GM21717 (cell line): Measurements from ENCODE around the gene CRELD2.
A peak's percentile ranks its signal among the peaks of the same experiment; 100 is the strongest.

ENCODE experiments used
- ATAC-seq: cut with Tn5 transposase; IDR thresholded peaks from one replicate; pipeline ENCODE4 v1.9.1; 2021; ENCODE audit warnings: mild to moderate bottlenecking, moderate library complexity; ENCODE audit not compliant: unreplicated experiment

The CRELD2 gene, protein sequence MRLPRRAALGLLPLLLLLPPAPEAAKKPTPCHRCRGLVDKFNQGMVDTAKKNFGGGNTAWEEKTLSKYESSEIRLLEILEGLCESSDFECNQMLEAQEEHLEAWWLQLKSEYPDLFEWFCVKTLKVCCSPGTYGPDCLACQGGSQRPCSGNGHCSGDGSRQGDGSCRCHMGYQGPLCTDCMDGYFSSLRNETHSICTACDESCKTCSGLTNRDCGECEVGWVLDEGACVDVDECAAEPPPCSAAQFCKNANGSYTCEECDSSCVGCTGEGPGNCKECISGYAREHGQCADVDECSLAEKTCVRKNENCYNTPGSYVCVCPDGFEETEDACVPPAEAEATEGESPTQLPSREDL

DNA sequence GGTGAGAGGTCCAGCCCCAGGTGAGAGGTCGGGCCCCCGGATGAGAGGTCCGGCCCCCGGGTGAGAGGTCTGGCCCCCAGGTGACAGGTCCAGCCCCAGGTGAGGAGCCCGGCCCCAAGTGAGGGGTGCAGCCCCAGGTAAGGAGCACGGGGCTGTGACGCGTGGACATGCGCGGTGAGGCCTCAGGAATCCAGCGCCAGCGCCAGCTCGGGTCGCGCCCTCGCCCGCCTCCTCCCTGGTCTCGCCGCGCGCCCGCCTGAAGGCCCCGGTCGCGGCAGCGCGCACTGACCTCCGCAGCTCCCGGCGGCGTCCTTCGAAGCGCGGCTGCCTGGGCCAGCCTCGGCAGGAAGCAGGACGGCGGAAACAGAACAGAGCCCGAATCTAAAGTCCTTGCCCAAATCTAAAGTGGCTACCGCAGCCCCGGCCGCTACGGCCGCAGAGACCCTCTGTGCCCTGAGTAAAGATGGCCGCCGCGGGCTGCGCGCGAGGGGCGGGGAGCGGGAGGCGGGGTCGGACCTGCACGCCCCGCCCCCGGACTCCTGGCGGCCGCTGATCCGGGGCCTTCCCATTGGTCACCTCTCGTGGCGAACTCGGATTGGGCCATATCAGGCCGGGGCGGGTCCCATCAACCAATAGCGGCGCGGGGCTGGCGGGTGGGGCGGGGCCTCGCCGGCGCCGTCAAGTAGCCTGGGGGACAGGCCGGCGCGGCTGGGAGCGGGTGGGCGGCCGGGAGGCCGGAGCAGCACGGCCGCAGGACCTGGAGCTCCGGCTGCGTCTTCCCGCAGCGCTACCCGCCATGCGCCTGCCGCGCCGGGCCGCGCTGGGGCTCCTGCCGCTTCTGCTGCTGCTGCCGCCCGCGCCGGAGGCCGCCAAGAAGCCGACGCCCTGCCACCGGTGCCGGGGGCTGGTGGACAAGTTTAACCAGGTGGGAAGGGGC lies at the start of gene CRELD2, which contains the start of gene ALG12:
CRELD2 (plus strand) TSS at position 661 of the 937 bp plus-strand sequence; CDS start at position 797, 136 bp downstream.
ALG12 (minus strand) TSS at position 465 of the 937 bp plus-strand sequence. CDS start 4,673 bp downstream, outside the sequence.
- peak; percentile 70 for ATAC-seq

DNA sequence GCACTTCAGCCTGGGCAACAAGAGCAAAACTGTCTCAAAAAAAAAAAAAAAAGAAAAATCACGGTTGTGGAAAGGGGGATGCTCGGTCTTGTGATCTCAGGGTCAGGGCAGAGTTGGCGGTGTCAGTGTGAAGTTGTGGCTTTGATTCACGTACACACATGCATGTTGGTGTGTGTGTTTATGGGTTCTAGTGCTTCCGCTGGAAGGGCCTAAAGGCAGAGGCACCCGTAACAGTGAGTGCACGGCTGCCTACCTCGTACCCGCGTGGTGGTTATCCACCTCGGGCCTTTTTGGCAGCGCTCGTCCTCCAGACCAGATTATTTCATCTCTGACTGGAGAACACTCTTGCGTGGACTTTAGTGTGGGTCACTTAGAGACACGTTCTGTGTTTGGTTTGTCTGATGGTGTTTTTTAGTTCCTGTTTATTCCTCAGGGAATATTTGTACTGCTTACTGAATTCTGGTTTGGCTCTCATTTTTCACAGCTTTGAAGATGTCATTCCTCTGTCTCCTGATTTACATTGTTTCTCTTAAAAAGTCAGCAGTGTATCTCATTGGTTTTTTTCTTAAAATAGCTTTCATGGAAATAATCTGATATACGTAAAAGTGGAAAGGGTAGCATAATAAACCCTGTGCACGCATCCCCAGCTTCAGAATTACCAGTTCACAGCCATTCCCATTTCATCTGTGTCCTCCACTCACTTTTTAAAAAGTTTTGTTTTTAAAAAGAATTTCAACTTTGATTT lies 49.2 kb upstream of the CRELD2 start:
- ATAC-seq: no peak

DNA sequence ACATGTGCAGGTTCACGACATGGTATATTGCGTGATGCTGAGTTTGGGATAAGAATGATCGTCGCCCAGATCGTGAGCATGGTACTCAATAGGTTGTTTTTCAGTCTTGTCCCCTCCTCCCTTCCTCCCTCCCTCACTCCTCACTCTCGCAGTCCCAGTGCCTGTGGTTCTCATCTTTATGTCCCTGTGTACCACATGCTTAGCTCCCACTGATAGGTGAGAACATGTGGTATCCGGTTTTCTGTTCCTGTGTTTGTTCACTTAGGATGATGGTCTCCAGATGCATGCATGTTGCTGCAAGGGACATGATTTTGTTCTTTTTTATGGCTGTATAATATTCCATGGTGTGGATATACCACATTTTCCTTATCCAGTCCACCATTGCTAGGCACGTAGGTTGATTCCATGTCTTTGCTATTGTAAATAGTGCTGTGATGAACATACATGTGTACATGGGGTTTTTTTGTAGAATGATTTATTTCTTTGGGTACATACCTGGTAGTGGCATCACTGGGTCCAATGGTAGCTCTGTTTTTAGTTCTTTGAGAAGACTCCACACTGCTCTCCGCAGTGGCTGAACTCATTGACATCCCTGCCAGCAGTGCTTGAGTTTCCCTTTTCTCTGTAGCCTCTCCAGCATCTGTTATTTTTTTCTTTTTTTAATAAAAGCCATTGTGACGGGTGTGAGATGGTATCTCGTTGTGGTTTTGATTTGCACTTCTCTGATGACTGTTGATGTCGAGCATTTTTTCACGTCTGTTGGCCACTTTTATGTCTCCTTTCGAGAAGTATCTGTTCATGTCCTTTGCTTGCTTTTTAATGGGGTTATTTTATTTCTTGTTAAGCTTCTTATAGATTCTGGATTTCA lies 48.4 kb upstream of the CRELD2 start:
- no peak for ATAC-seq

DNA sequence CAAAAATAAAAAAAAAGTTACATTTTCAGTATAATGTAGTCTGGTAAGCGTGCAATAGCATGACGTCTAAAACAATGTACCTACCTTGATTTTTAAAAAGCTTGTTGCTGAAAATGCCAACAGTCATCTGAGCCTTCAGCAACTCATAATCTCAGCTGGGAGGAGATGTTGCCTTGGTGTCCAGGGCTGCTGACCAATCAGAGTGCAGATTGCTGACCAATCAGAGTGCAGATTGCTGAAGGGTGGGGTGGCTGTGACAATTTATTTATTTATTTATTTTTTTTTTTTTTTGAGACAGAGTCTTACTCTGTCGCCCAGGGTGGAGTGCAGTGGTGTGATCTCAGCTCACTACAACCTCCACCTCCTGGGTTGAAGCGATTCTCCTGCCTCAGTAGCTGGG lies 47.0 kb upstream of the CRELD2 start:
- no peak for ATAC-seq

DNA sequence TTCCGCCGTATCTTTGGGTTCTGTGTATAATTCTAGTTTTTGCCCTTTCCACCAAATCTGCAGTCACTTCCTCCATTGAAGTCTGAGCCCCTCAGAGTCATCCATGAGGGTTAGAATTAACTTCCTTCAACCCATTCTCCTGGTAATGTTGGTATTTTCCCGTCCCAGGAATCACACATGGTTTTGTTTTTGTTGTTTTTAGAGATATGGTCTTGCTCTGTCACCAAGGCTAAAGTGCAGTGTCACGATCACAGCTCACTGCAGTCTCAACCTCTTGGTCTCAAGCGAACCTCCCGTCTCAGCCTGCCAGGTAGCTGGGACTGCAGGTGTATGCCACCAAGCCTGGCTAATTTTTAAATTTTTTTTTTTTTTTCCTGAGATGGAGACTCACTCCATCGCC lies 46.1 kb upstream of the CRELD2 start:
- ATAC-seq: no peak

DNA sequence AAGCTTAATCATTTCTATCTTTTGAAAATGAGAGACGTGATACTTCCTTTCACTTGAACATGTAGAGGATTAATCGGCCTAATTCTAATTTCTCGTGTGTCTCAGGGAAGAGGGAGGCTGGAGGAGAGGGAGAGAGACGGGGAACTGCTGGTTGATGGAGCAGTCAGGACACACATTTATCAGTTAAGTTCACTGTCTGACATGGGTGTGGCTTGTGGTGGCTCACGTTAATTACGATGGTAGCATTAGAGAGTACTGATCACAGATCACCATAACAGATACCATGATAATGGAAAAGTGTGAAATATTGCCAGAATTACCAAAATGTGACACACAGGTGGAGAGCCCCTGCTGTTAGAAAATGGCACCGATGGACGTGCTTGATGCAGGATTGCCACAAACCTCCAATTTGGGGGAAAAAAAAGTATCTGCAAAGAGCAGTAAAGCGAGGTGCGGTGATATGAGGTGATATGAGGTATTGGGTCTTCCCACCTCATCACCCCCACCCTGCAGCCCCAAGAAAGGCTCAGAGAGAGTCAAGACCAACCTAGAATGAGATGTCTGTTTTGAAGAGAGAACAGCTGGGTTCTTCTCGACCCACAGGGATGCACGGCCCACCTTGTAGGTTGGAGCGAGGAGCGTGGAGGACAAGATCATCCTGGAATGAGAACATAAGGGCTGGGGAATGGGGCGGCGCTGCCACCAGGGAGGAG lies 45.0 kb upstream of the CRELD2 start:
- no peak for ATAC-seq

DNA sequence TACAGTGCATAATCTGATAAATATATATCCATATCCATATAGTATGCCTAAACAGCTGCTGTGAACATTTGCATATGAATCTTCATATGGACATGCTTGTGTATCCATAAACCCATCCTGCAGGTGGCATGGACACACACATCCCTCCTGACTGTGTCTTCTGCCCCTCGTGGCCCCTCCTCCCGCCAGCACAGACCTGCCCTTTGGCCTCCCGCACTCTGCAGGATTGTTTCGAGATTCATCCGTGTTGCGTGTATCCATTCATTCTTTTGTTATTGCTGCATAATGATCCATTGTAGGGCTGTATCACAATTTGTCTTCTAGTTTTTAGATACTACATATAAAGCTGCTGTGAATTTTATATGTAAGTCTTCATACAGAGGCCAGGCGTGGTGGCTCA lies 40.8 kb upstream of the CRELD2 start:
- ATAC-seq: no peak

DNA sequence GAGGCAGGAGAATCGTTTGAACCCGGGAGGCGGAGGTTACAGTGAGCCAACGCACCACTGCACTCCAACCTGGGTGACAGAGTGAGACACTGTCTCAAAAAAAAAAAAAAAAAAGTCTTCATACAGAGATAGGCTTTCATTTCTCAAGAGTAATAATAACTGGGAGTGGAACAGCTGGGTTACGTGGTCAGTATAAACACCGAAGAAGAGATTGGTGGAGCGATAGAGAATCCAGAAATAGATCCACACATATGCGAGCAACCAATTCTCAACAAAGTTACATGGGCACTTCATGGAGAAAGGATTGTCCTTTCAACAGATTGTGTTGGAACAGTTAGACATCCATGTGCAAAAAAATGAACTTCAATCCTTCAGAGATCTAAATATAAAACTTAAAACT lies 40.2 kb upstream of the CRELD2 start:
- no peak for ATAC-seq

DNA sequence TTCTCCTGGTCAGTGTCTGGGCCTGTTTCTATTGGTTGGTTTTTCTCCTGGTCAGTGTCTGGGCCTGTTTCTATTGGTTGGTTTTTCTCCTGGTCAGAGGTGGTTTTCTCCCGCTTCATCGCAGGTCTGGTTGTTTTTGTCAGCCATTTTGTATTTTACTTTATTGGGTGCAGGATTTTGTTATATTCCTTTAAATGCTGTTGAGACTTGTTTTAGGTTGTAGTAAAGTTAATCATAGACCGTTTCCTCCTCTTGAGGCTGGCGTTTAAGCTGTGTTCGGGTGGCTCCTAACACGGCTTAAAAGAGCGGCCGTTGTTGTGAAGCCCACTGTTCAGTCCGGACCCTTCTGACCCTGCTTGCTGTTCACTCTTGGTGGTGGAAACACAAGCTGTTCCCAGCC lies 38.6 kb upstream of the CRELD2 start:
- ATAC-seq: no peak

DNA sequence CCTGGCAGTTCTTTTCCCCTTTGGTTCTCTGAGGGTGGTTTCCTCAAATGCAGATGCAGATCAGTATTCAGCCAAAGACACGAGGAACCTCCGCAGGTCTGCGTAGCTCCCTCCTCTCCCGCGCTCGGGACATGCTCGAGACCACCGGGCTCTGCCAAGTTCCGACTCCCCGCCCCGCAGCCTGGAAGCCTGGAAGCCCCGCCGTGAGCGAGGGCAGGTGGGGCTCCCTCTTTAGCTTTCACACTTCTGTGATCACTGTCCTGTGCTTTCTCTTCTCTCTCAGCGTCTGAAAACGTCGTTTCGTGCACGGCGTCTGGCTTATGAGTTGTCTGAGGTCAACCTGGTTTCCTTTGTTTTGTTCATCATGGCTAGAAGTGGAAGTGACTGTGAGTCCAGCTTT lies 38.2 kb upstream of the CRELD2 start:
- ATAC-seq: no peak

DNA sequence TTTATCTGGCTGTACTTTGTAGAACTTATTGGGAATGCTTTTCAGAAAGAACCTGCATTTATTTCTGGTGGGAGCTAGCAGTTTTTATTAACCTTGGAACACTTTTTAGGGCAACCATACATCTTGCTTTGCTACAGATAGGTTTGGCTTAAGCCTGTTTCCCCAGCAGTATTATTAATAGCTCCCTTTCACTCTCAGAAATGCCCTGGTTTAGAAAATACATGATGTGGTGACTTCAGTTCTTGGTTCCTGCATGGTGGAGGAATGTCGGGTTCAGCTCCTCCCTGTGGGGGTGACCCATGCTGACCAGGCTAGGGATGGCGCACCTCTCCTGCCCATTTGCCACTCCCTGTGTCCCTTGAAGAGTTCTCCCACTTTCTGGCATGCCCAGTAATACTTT lies 36.6 kb upstream of the CRELD2 start:
- no peak for ATAC-seq

DNA sequence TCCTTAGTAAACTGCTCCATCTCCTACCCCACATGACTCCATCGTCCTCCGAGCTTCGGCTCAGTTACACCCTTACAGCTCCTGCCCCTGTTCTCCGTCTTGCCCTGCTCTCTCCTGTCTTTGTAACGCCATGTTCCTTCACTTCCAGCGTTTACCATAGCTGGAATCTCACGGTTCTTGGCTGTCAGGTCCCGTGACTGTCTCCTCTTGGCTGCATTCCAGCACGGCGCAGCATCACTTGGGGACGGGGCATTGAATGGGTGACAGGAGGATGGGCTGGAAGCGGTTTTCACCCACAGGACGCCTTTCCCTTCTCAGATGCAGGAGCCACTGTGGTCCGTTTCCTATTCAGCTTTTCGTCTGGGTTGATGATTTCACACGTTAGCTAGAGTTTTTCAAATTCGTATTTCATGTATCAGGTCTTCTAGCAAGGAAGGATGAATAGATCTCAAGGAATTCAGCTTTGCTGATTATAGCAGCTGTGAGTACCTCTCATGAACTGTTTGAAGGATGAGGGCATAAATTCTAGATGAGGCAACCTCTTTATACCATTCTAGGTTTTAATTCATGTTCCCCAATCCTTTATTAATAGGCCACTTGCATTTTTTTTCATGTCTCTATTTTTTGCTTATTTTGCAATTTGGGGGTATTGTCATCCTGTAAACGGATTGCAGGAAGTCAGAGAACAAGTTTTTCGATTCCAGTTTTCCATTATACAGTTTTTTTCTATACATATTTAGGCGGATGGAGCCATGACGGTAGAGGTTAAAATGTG lies 35.7 kb upstream of the CRELD2 start:
- ATAC-seq: no peak

DNA sequence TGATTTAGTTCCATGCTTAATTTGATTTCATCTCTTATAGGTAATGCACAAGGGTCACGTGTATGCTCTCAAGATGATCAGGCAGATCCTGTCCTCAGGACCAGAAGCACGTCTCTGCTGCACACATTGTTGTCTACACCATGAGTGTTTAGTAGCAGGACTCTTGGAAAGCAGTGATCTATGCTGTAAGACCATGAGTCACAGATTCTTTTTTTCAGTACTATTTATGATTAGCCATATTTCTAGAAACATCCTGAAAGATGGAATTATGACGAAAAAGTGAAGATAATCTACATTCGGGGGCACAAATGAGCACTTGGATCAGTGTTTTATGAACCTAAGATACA lies 35.2 kb upstream of the CRELD2 start:
- ATAC-seq: no peak

DNA sequence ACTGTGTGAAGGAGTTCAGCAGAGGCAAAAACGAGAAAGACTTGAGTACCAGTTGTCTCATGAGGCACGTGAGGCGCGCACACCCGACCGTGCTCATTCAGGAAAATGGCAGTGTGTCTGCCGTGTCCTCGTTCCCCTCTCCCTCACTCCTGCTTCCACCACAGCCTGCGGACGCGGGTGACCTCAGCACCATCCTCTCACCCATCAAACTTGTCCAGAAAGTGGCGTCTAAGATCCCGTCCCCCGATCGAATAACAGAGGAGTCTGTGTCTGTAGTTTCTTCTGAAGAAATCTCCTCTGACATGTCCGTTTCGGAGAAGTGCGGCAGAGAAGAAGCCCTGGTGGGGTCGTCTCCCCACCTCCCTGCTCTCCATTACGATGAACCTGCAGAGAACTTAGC lies 34.4 kb upstream of the CRELD2 start:
- ATAC-seq: no peak

DNA sequence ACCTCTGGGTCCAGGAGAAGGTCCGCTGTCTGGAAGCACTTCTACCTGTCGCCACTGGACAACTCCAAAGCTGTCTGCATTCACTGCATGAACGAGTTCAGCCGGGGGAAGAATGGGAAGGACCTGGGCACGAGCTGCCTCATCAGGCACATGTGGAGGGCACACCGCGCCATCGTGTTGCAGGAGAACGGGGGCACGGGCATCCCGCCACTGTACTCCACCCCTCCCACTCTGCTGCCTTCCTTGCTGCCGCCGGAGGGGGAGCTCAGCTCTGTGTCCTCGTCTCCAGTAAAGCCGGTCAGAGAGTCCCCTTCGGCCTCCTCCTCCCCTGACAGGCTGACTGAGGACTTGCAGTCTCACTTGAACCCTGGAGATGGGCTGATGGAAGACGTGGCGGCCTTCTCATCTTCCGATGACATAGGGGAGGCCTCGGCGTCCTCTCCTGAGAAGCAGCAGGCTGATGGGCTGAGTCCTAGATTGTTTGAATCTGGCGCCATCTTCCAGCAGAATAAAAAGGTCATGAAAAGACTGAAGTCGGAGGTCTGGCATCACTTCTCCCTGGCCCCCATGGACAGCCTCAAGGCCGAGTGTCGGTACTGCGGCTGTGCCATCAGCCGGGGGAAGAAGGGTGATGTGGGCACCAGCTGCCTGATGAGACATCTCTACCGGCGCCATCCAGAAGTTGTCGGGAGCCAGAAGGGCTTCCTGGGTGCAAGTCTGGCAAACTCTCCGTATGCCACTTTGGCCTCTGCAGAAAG lies 33.8 kb upstream of the CRELD2 start:
- ATAC-seq: no peak

DNA sequence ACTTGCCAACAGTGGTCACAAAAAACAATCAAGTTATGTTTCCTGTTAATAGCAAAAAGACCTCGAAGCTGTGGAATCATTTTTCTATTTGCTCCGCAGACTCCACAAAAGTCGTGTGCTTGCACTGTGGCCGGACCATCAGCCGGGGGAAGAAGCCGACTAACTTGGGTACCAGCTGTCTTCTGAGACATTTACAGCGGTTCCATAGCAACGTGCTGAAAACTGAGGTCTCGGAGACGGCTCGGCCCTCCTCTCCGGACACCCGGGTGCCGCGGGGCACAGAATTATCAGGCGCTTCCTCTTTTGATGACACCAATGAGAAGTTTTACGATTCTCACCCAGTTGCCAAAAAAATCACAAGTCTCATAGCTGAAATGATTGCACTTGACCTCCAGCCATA lies 33.2 kb upstream of the CRELD2 start:
- ATAC-seq: no peak

DNA sequence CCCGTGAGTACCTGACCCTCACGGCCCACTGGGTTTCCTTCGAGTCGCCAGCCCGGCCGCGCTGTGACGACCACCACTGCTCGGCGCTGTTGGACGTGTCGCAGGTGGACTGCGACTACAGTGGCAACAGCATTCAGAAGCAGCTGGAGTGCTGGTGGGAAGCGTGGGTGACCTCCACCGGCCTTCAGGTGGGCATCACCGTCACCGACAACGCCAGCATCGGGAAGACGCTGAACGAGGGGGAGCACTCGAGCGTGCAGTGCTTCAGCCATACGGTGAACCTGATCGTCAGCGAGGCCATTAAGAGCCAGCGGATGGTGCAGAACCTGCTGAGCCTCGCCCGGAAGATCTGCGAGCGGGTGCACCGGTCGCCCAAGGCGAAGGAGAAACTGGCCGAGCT lies 32.6 kb upstream of the CRELD2 start:
- ATAC-seq: no peak

DNA sequence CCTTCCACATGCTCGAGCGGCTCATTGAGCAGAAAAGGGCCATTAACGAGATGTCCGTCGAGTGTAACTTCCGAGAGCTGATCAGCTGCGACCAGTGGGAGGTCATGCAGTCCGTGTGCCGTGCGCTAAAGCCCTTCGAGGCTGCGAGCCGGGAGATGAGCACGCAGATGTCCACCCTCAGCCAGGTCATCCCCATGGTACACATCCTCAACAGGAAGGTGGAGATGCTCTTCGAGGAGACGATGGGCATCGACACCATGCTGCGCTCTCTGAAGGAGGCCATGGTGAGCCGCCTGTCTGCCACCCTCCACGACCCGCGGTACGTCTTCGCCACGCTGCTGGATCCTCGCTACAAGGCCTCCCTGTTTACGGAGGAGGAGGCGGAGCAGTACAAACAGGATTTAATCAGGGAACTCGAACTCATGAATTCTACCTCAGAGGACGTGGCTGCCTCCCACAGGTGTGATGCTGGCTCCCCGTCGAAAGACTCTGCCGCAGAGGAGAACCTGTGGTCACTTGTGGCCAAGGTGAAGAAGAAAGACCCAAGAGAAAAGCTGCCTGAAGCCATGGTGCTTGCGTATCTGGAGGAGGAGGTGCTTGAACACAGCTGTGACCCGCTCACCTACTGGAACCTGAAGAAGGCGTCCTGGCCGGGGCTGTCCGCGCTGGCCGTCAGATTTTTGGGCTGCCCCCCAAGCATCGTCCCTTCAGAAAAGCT lies 31.9 kb upstream of the CRELD2 start:
- ATAC-seq: no peak
